ENCODE results near the gene TNXB. TPM values are rescaled to one million over a fixed set of nuclear protein-coding genes. Genes with fewer than 3 reads are reported as not detected.
A peak's percentile ranks its signal among the peaks of the same experiment; 100 is the strongest.

The TNXB gene
- total and polyA plus RNA-seq, 9 of the 15 experiments (the other 6 are each of a cell fraction or from before 2014, with no cell fraction given): 0.14 to 28.1 (median 12.4) TPM

- TF ChIP-seq ZNF217 (CRISPR knock-in tag; IDR thresholded peaks at IDR 0.05) (no peak), ZNF785 (CRISPR knock-in tag; IDR thresholded peaks at IDR 0.05) (no peak), SRSF1 (IDR thresholded peaks at IDR 0.05; ENCODE audit: low read depth, low read length) (no peak), ZKSCAN3 (CRISPR knock-in tag; IDR thresholded peaks at IDR 0.05) (no peak)
Observed at GRCh38 chr6:32158052-32158451, 48.9 kb upstream of the TNXB start (continued).

- FAIRE-seq (no peak), DNase-seq (ENCODE audit: extremely low read depth in 1 of 4, low spot score in 3 of 4) (no peak), ATAC-seq (no peak)
- Histone ChIP-seq H3K79me2 (ENCODE audit: control insufficient read depth, insufficient read depth, low read length) (peaks cover 44% of the 10 kb centered on the region), H3K36me3 (ENCODE audit: control insufficient read depth, insufficient read depth, low read length) (peaks cover 46% of the 10 kb centered on the region), H3K27me3 (ENCODE audit: control insufficient read depth in 2 of 2, insufficient read depth in 2 of 2, low read length in 2 of 2) (no peaks in the 10 kb centered on the region), H3K4me2 (ENCODE audit: insufficient read depth, low read length) (no peak overlapping the region), H3K9me1 (ENCODE audit: control insufficient read depth, insufficient read depth, low read length) (no peaks in the 10 kb centered on the region), H2AFZ (ENCODE audit: low read depth, low read length) (no peak overlapping the region), H3K27ac (ENCODE audit: extremely low read depth, low read depth, low read length) (no peak overlapping the region), H3K9ac (ENCODE audit: insufficient read depth in 1 of 2, low read depth in 2 of 2, low read length in 2 of 2) (no peak overlapping the region), H3K4me3 (no peak overlapping the region), H3K4me1 (replicated peaks in 1 of 2; ENCODE audit: control insufficient read depth in 2 of 2, insufficient read depth in 2 of 2, low read length in 2 of 2) (peaks cover 25 to 42% of the 10 kb centered on the region in 2 experiments; a peak in 4 of 5 replicates), H3K9me3 (replicated peaks; ENCODE audit: control insufficient read depth, insufficient read depth, low read depth, low read length) (no peaks in the 10 kb centered on the region), H4K20me1 (replicated peaks; ENCODE audit: control insufficient read depth, insufficient read depth, low read length) (no peaks in the 10 kb centered on the region)
- in situ Hi-C loops (cut with MboI): no loop called here
- BruUV-seq (replicated peaks): no TSS peak
- CTCF ChIA-PET (ENCODE audit: low intra/inter-chr PET ratio): no interaction called here
- 94% methylated on average over 9 of the region's 9 CpGs for WGBS (ENCODE audit: insufficient coverage, low coverage, missing lambda C conversion rate)
- POLR2A ChIA-PET: interaction anchor here (0.7 kb wide), 1 partner anchor 1081 kb away, joined by 3 read pairs; no protein-coding TSS in a partner anchor
- intact Hi-C loops (cut with micrococcal nuclease): no loop called here
- TF ChIP-seq ARID3A (IDR thresholded peaks at IDR 0.05; ENCODE audit: borderline replicate concordance, low read depth, low read length): no peak
- TF ChIP-seq MAFG (tag; conservative IDR thresholded peaks at IDR 0.05): peak; percentile 66
- TF ChIP-seq MAFK (IDR thresholded peaks at IDR 0.05; ENCODE audit: low read length): peak; percentile 55; the same call in 1 of the 2 replicates
- peak; percentile 80 for TF ChIP-seq ZNF316 (IDR thresholded peaks at IDR 0.05)
- peak; percentile 75 for TF ChIP-seq C11orf30 (IDR thresholded peaks at IDR 0.05; ENCODE audit: low read depth)
- peak; percentile 36; the same call in 1 of the 2 replicates for TF ChIP-seq MAFF (IDR thresholded peaks at IDR 0.05; ENCODE audit: low read length)
Observed at GRCh38 chr6:32156891-32157290, 47.8 kb upstream of the TNXB start.

All from K562 (cell line).